ENCODE data around the gene ALG6.
A peak's percentile ranks its signal among the peaks of the same experiment; 100 is the strongest.

Gene ALG6

GRCh38 chr1:63363014-63363413 lies 4.4 kb upstream of the ALG6 start:
- Histone ChIP-seq H2BK120ac (ENCODE audit: low read depth, low read length) (no peak overlapping the region), H4K8ac (ENCODE audit: low read depth, low read length) (no peak overlapping the region), H3K79me1 (ENCODE audit: low read length) (no peaks in the 10 kb centered on the region), H3K9ac (ENCODE audit: low read length) (no peak overlapping the region), H2AK5ac (ENCODE audit: low read length) (no peak overlapping the region), H3K18ac (ENCODE audit: low read length) (no peak overlapping the region), H3K56ac (ENCODE audit: low read length) (no peak overlapping the region), H3K79me2 (ENCODE audit: control insufficient read depth, insufficient read depth, low read length) (no peaks in the 10 kb centered on the region), H2BK15ac (replicated peaks; ENCODE audit: low read depth) (no peak overlapping the region), H3K27ac (ENCODE audit: low read depth, low read length) (no peak overlapping the region), H2BK5ac (ENCODE audit: low read length) (no peak overlapping the region), H3K23ac (ENCODE audit: low read length) (no peak overlapping the region), H4K5ac (ENCODE audit: low read length) (no peak overlapping the region), H3K4ac (ENCODE audit: low read depth, low read length) (no peak overlapping the region), H3K4me1 (ENCODE audit: control insufficient read depth, low read depth, low read length) (no peaks in the 10 kb centered on the region), H3K4me2 (ENCODE audit: low read length) (no peak overlapping the region), H3K4me3 (ENCODE audit: low read length) (no peak overlapping the region), H3K36me3 (ENCODE audit: control insufficient read depth, insufficient read depth, low read length) (no peaks in the 10 kb centered on the region), H3K27me3 (ENCODE audit: insufficient read depth, low read length, poor library complexity) (no peaks in the 10 kb centered on the region)
- WGBS (ENCODE audit: extremely low coverage, insufficient coverage, low lambda C conversion rate) = no CpG with 5 or more reads among the region's 5 CpGs
- DNase-seq = peak; percentile 13

GRCh38 chr1:63366908-63367214 lies 566 bp upstream of the ALG6 start:
- Histone ChIP-seq H3K18ac (ENCODE audit: low read length) (no peak overlapping the region), H3K4me2 (ENCODE audit: low read length) (peak overlapping the region; percentile 9), H3K9ac (ENCODE audit: low read length) (peak overlapping the region; percentile 47), H3K4me1 (ENCODE audit: control insufficient read depth, low read depth, low read length) (no peaks in the 10 kb centered on the region), H2BK120ac (ENCODE audit: low read depth, low read length) (no peak overlapping the region), H3K27ac (ENCODE audit: low read depth, low read length) (no peak overlapping the region), H2AK5ac (ENCODE audit: low read length) (no peak overlapping the region), H3K27me3 (ENCODE audit: insufficient read depth, low read length, poor library complexity) (no peaks in the 10 kb centered on the region), H3K36me3 (ENCODE audit: control insufficient read depth, insufficient read depth, low read length) (no peaks in the 10 kb centered on the region), H3K79me1 (ENCODE audit: low read length) (no peaks in the 10 kb centered on the region), H3K4ac (ENCODE audit: low read depth, low read length) (no peak overlapping the region), H4K5ac (ENCODE audit: low read length) (no peak overlapping the region), H3K23ac (ENCODE audit: low read length) (no peak overlapping the region), H3K79me2 (ENCODE audit: control insufficient read depth, insufficient read depth, low read length) (no peaks in the 10 kb centered on the region), H4K8ac (ENCODE audit: low read depth, low read length) (no peak overlapping the region), H3K4me3 (ENCODE audit: low read length) (no peak overlapping the region), H2BK5ac (ENCODE audit: low read length) (no peak overlapping the region), H2BK15ac (replicated peaks; ENCODE audit: low read depth) (no peak overlapping the region), H3K56ac (ENCODE audit: low read length) (peak overlapping the region; percentile 71)
- no CpG with 5 or more reads among the region's 7 CpGs for WGBS (ENCODE audit: extremely low coverage, insufficient coverage, low lambda C conversion rate)
- DNase-seq = no peak

DNA sequence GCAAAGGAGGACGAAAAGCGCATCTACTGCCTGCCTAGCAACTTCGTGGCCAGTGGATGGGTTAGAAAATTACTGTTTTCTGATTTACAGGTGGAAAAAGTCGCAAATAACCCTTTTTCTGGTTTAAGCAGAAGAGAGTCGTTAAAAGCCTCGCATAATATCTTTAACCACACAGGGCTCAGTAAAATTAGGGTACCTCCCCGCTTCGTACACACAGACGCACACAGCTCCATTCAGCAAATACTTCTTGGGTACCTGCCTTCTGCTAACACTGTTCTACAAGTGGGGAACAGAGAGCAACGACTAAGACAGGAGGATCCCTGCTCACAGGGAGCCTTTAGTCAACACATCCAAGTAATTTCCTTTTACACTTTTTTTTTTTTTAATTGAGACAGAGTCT lies 704 bp downstream of the ALG6 start:
- WGBS (ENCODE audit: extremely low coverage, insufficient coverage, low lambda C conversion rate) = no CpG with 5 or more reads among the region's 10 CpGs
- Histone ChIP-seq H4K5ac (ENCODE audit: low read length) (no peak overlapping the region), H3K56ac (ENCODE audit: low read length) (peak overlapping the region; percentile 100), H2BK15ac (replicated peaks; ENCODE audit: low read depth) (no peak overlapping the region), H3K79me2 (ENCODE audit: control insufficient read depth, insufficient read depth, low read length) (no peaks in the 10 kb centered on the region), H3K4me1 (ENCODE audit: control insufficient read depth, low read depth, low read length) (no peaks in the 10 kb centered on the region), H3K18ac (ENCODE audit: low read length) (no peak overlapping the region), H3K79me1 (ENCODE audit: low read length) (no peaks in the 10 kb centered on the region), H3K27ac (ENCODE audit: low read depth, low read length) (no peak overlapping the region), H3K36me3 (ENCODE audit: control insufficient read depth, insufficient read depth, low read length) (no peaks in the 10 kb centered on the region), H3K27me3 (ENCODE audit: insufficient read depth, low read length, poor library complexity) (no peaks in the 10 kb centered on the region), H3K9ac (ENCODE audit: low read length) (peak overlapping the region; percentile 98), H2BK120ac (ENCODE audit: low read depth, low read length) (no peak overlapping the region), H3K4me2 (ENCODE audit: low read length) (peak overlapping the region; percentile 92), H3K4ac (ENCODE audit: low read depth, low read length) (no peak overlapping the region), H2BK5ac (ENCODE audit: low read length) (no peak overlapping the region), H3K23ac (ENCODE audit: low read length) (no peak overlapping the region), H3K4me3 (ENCODE audit: low read length) (peak overlapping the region; percentile 86), H2AK5ac (ENCODE audit: low read length) (no peak overlapping the region), H4K8ac (ENCODE audit: low read depth, low read length) (no peak overlapping the region)
- no peak for DNase-seq

- H4K8ac ChIP-seq (ENCODE audit: low read depth, low read length) = no peak overlapping the region
- no peak overlapping the region for H2AK5ac ChIP-seq (ENCODE audit: low read length)
- no peak overlapping the region for H2BK5ac ChIP-seq (ENCODE audit: low read length)
- no peak overlapping the region for H3K4me3 ChIP-seq (ENCODE audit: low read length)
- no peak overlapping the region for H3K4me2 ChIP-seq (ENCODE audit: low read length)
- H3K79me2 ChIP-seq (ENCODE audit: control insufficient read depth, insufficient read depth, low read length) = no peaks in the 10 kb centered on the region
- no peak overlapping the region for H2BK120ac ChIP-seq (ENCODE audit: low read depth, low read length)
- DNase-seq = no peak
- H2BK15ac ChIP-seq (replicated peaks; ENCODE audit: low read depth) = no peak overlapping the region
- H3K36me3 ChIP-seq (ENCODE audit: control insufficient read depth, insufficient read depth, low read length) = no peaks in the 10 kb centered on the region
- no peak overlapping the region for H3K4ac ChIP-seq (ENCODE audit: low read depth, low read length)
- H3K4me1 ChIP-seq (ENCODE audit: control insufficient read depth, low read depth, low read length) = no peaks in the 10 kb centered on the region
- no peak overlapping the region for H3K9ac ChIP-seq (ENCODE audit: low read length)
- H3K23ac ChIP-seq (ENCODE audit: low read length) = no peak overlapping the region
- no peak overlapping the region for H4K5ac ChIP-seq (ENCODE audit: low read length)
- H3K27ac ChIP-seq (ENCODE audit: low read depth, low read length) = no peak overlapping the region
- H3K56ac ChIP-seq (ENCODE audit: low read length) = no peak overlapping the region
- WGBS (ENCODE audit: extremely low coverage, insufficient coverage, low lambda C conversion rate) = no CpG with 5 or more reads among the region's 2 CpGs
- H3K27me3 ChIP-seq (ENCODE audit: insufficient read depth, low read length, poor library complexity) = no peaks in the 10 kb centered on the region
- H3K18ac ChIP-seq (ENCODE audit: low read length) = no peak overlapping the region
- no peaks in the 10 kb centered on the region for H3K79me1 ChIP-seq (ENCODE audit: low read length)
These were observed 12.2 kb downstream of the ALG6 start for GRCh38 chr1:63379583-63379982.

DNA sequence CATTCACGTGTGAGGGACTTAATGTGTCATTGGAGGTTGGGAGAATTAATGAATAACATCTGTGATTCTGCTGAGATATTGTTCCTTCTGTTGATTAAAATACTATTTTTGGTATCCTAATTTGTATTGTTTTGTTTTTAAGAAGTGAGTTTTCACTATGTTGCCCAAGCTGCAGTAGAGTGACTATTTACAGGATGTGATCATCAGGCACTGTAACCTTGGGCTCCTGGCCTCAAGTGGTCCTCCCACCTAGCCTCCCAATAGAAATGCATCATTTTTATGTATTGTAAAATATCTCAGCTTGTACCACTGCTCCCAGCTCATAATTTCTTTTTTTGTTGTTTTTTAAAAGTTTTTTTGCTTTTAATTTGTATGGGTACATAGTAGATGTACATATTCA lies 14.3 kb downstream of the ALG6 start:
- no peak overlapping the region for H3K4me3 ChIP-seq (ENCODE audit: low read length)
- no peak overlapping the region for H4K5ac ChIP-seq (ENCODE audit: low read length)
- DNase-seq = no peak
- no peak overlapping the region for H2BK5ac ChIP-seq (ENCODE audit: low read length)
- H3K56ac ChIP-seq (ENCODE audit: low read length) = no peak overlapping the region
- no peak overlapping the region for H3K18ac ChIP-seq (ENCODE audit: low read length)
- no peak overlapping the region for H2BK15ac ChIP-seq (replicated peaks; ENCODE audit: low read depth)
- no CpG with 5 or more reads among the region's 1 CpG for WGBS (ENCODE audit: extremely low coverage, insufficient coverage, low lambda C conversion rate)
- H3K23ac ChIP-seq (ENCODE audit: low read length) = no peak overlapping the region
- no peak overlapping the region for H3K9ac ChIP-seq (ENCODE audit: low read length)
- H3K4me1 ChIP-seq (ENCODE audit: control insufficient read depth, low read depth, low read length) = no peaks in the 10 kb centered on the region
- H3K79me1 ChIP-seq (ENCODE audit: low read length) = no peaks in the 10 kb centered on the region
- no peak overlapping the region for H4K8ac ChIP-seq (ENCODE audit: low read depth, low read length)
- H3K79me2 ChIP-seq (ENCODE audit: control insufficient read depth, insufficient read depth, low read length) = no peaks in the 10 kb centered on the region
- no peak overlapping the region for H2BK120ac ChIP-seq (ENCODE audit: low read depth, low read length)
- no peak overlapping the region for H3K27ac ChIP-seq (ENCODE audit: low read depth, low read length)
- H3K36me3 ChIP-seq (ENCODE audit: control insufficient read depth, insufficient read depth, low read length) = no peaks in the 10 kb centered on the region
- no peaks in the 10 kb centered on the region for H3K27me3 ChIP-seq (ENCODE audit: insufficient read depth, low read length, poor library complexity)
- no peak overlapping the region for H3K4me2 ChIP-seq (ENCODE audit: low read length)
- H3K4ac ChIP-seq (ENCODE audit: low read depth, low read length) = no peak overlapping the region
- H2AK5ac ChIP-seq (ENCODE audit: low read length) = no peak overlapping the region

DNA sequence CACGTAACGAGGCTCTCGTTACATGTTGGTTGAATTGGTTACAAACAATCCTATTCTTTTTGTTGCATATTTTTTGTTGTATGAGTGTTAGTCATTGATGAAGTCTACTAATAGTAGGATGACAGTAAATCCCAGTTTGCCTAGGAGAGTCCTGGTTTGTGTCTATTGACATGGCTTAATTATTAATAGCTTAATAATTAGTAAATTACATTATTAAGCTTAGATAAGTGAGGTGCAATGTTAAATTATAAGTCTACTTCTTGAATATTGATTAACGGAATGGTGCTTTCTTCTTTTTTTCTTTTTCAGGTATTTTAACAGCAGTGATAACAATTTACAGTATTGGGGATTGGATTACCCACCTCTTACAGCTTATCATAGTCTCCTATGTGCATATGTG lies 34.5 kb downstream of the ALG6 start:
- Histone ChIP-seq H3K27me3 (ENCODE audit: insufficient read depth, low read length, poor library complexity) (no peaks in the 10 kb centered on the region), H3K27ac (ENCODE audit: low read depth, low read length) (no peak overlapping the region), H3K79me2 (ENCODE audit: control insufficient read depth, insufficient read depth, low read length) (no peaks in the 10 kb centered on the region), H2BK5ac (ENCODE audit: low read length) (no peak overlapping the region), H2BK15ac (replicated peaks; ENCODE audit: low read depth) (no peak overlapping the region), H4K8ac (ENCODE audit: low read depth, low read length) (no peak overlapping the region), H3K4me3 (ENCODE audit: low read length) (no peak overlapping the region), H3K4ac (ENCODE audit: low read depth, low read length) (no peak overlapping the region), H3K36me3 (ENCODE audit: control insufficient read depth, insufficient read depth, low read length) (no peaks in the 10 kb centered on the region), H3K18ac (ENCODE audit: low read length) (no peak overlapping the region), H3K56ac (ENCODE audit: low read length) (no peak overlapping the region), H3K79me1 (ENCODE audit: low read length) (no peaks in the 10 kb centered on the region), H4K5ac (ENCODE audit: low read length) (no peak overlapping the region), H3K9ac (ENCODE audit: low read length) (no peak overlapping the region), H2AK5ac (ENCODE audit: low read length) (no peak overlapping the region), H3K23ac (ENCODE audit: low read length) (no peak overlapping the region), H2BK120ac (ENCODE audit: low read depth, low read length) (no peak overlapping the region), H3K4me2 (ENCODE audit: low read length) (no peak overlapping the region), H3K4me1 (ENCODE audit: control insufficient read depth, low read depth, low read length) (no peaks in the 10 kb centered on the region)
- whole genome bisulfite sequencing (ENCODE audit: extremely low coverage, insufficient coverage, low lambda C conversion rate) = no CpG with 5 or more reads among the region's 4 CpGs
- no peak for DNase-seq

All from mesendoderm (in vitro differentiated cells).